GM23338 (cell line): ENCODE results near the gene PDE4B. TPM values are rescaled to one million over a fixed set of nuclear protein-coding genes. Genes with fewer than 3 reads are reported as not detected.

ENCODE experiments used
- ATAC-seq: fragments of 200-7000 bp; cut with Tn5 transposase; 3 replicates; pipeline ENCODE4 v1.9.1; 2020
- DNase-seq: peaks from one replicate; pipeline ENCODE4 v3.0.0-alpha.2; 2015; ENCODE audit warnings: low spot score
- H2AFZ ChIP-seq: fragments of 200-600 bp; sonication (generic); 2 replicates; pipeline ENCODE4 v1.8.0; 2016; ENCODE audit warnings: antibody characterized with exemption, mild to moderate bottlenecking, moderate library complexity
- H3F3A ChIP-seq: fragments of 200-600 bp; sonication (generic); replicated peaks from 2 replicates; pipeline ENCODE4 v1.8.0; 2017; ENCODE audit warnings: antibody characterized with exemption, mixed run types, low read depth
- H3K27ac ChIP-seq: fragments of 200-600 bp; sonication (generic); 2 replicates; pipeline ENCODE4 v1.6.1; 2016; ENCODE audit warnings: low read depth
- H3K27me3 ChIP-seq: fragments of 200-600 bp; sonication (generic); 2 replicates; pipeline ENCODE4 v1.8.0; 2016; ENCODE audit warnings: mild to moderate bottlenecking, mixed run types, moderate library complexity; ENCODE audit not compliant: insufficient read depth
- H3K36me3 ChIP-seq: fragments of 200-600 bp; sonication (generic); 2 replicates; pipeline ENCODE4 v1.8.0; 2016; ENCODE audit warnings: mild to moderate bottlenecking; ENCODE audit not compliant: insufficient read depth
- H3K4me1 ChIP-seq: fragments of 200-600 bp; sonication (generic); 2 replicates; pipeline ENCODE4 v1.8.0; 2016; ENCODE audit warnings: mild to moderate bottlenecking, moderate library complexity; ENCODE audit not compliant: insufficient read depth
- H3K4me2 ChIP-seq: fragments of 200-600 bp; sonication (generic); 2 replicates; pipeline ENCODE4 v1.7.1; 2017; ENCODE audit warnings: mixed run types
- H3K4me3 ChIP-seq: fragments of 200-600 bp; sonication (generic); 2 replicates; pipeline ENCODE4 v1.6.1; 2016; ENCODE audit warnings: mixed run types
- H3K79me2 ChIP-seq: fragments of 200-600 bp; sonication (generic); replicated peaks from 2 replicates; pipeline ENCODE4 v1.8.0; 2017; ENCODE audit warnings: mild to moderate bottlenecking; ENCODE audit not compliant: insufficient read depth
- H3K9me2 ChIP-seq: fragments of 200-600 bp; sonication (generic); 2 replicates; pipeline ENCODE4 v1.8.0; 2017; ENCODE audit not compliant: insufficient read depth
- H4K20me1 ChIP-seq: fragments of 200-600 bp; sonication (generic); replicated peaks from 2 replicates; pipeline ENCODE4 v1.8.0; 2017; ENCODE audit warnings: mild to moderate bottlenecking; ENCODE audit not compliant: insufficient read depth
- H3K27ac Mint-ChIP-seq: 2 replicates; pipeline ENCODE4 v1.8.0; 2020; ENCODE audit warnings: inconsistent platforms, mild to moderate bottlenecking, moderate library complexity, mixed read lengths
- H3K27me3 Mint-ChIP-seq: 3 replicates; pipeline ENCODE4 v1.8.0; 2022; ENCODE audit warnings: low read depth, mild to moderate bottlenecking, moderate library complexity, mixed read lengths, inconsistent platforms; ENCODE audit not compliant: insufficient read depth, poor library complexity
- H3K36me3 Mint-ChIP-seq: 3 replicates; pipeline ENCODE4 v1.8.0; 2021; ENCODE audit warnings: low read depth, mild to moderate bottlenecking, inconsistent platforms, moderate library complexity, mixed read lengths
- H3K4me1 Mint-ChIP-seq: 3 replicates; pipeline ENCODE4 v1.8.0; 2020; ENCODE audit warnings: mild to moderate bottlenecking, inconsistent platforms, mixed read lengths
- H3K4me3 Mint-ChIP-seq: 3 replicates; pipeline ENCODE4 v1.8.0; 2021; ENCODE audit warnings: moderate library complexity, mild to moderate bottlenecking, inconsistent platforms, mixed read lengths
- H3K9me3 Mint-ChIP-seq: 3 replicates; pipeline ENCODE4 v1.8.0; 2020; ENCODE audit warnings: moderate library complexity, mild to moderate bottlenecking, inconsistent platforms, mixed read lengths
- CREB1 ChIP-seq: fragments of 250-450 bp; sonication (Bioruptor Pico); IDR thresholded peaks from 2 replicates; pipeline ENCODE4 v1.5.0; 2020; ENCODE audit warnings: low read depth, mild to moderate bottlenecking, moderate library complexity
- CTCF ChIP-seq, 2 experiments: fragments of 200-600 bp in 1 of 2; sonication (generic) in 1 of 2; conservative IDR thresholded peaks; 2 replicates each; pipeline versions ENCODE4 v1.5.1 to v1.6.1; 2016 to 2017; ENCODE audit warnings: antibody characterized with exemption in 2 of 2, low read depth in 2 of 2, mild to moderate bottlenecking in 2 of 2, moderate library complexity in 1 of 2
- ETS1 ChIP-seq: IDR thresholded peaks from 2 replicates; pipeline ENCODE4 v1.6.1; 2016; ENCODE audit warnings: antibody characterized with exemption
- EZH2 ChIP-seq: fragments of 200-600 bp; sonication (generic); IDR thresholded peaks from one replicate; pipeline ENCODE4 v1.8.0; 2017; ENCODE audit warnings: antibody characterized with exemption, mild to moderate bottlenecking, low read depth; ENCODE audit not compliant: unreplicated experiment
- EZH2phosphoT487 ChIP-seq: fragments of 200-600 bp; sonication (generic); IDR thresholded peaks from one replicate; pipeline ENCODE4 v1.8.1; 2018; ENCODE audit warnings: antibody characterized with exemption; ENCODE audit not compliant: unreplicated experiment
- JUNB ChIP-seq: IDR thresholded peaks from one replicate; pipeline ENCODE4 v1.6.1; 2016; ENCODE audit warnings: antibody characterized with exemption; ENCODE audit not compliant: unreplicated experiment
- REST ChIP-seq: IDR thresholded peaks from one replicate; pipeline ENCODE4 v1.6.1; 2018; ENCODE audit warnings: antibody characterized with exemption; ENCODE audit not compliant: unreplicated experiment
- ZNF331 ChIP-seq: fragments of 250-450 bp; sonication (Bioruptor Pico); IDR thresholded peaks from 2 replicates; pipeline ENCODE4 v1.5.0; 2020; ENCODE audit warnings: low read depth, mild to moderate bottlenecking, moderate library complexity
- ZNF462 ChIP-seq: fragments of 250-450 bp; sonication (Bioruptor Pico); IDR thresholded peaks from 2 replicates; pipeline ENCODE4 v1.5.0; 2020; ENCODE audit warnings: mild to moderate bottlenecking, moderate library complexity
- polyA plus RNA-seq: library from polyadenylated mRNA; unstranded; fragments of >200 nt; fragmentation: Nextera tagmentation; extraction: Ambion mirVana; gene quantifications from 2 replicates; pipeline ENCODE4 v1.2.1, GENCODE V29; 2016
- total RNA-seq: library from RNA; depleted of rRNA; stranded (reverse); fragments of >200 nt; shearing (Covaris generic); gene quantifications from 2 replicates; pipeline ENCODE4 v1.2.3, GENCODE V29; 2014

PDE4B gene
- total and polyA plus RNA-seq, 2 experiments from 2014 or later: 14.0 to 25.6 TPM

- Mint-ChIP-seq H3K9me3 (no peaks in the 10 kb centered on the region), H3K27ac (no peak overlapping the region), H3K36me3 (peaks cover 51% of the 10 kb centered on the region), H3K4me3 (no peak overlapping the region), H3K27me3 (no peaks in the 10 kb centered on the region), H3K4me1 (no peaks in the 10 kb centered on the region)
- H3F3A ChIP-seq: no peaks in the 10 kb centered on the region
- H4K20me1 ChIP-seq: no peaks in the 10 kb centered on the region
- H3K36me3 ChIP-seq: peaks cover 75% of the 10 kb centered on the region
- ATAC-seq (no peak), DNase-seq (no peak)
- no peak overlapping the region for H3K27ac ChIP-seq
- no peak overlapping the region for H3K4me2 ChIP-seq
- no peak overlapping the region for H2AFZ ChIP-seq
- TF ChIP-seq ETS1 (no peak), CREB1 (CRISPR knock-in tag) (no peak), EZH2phosphoT487 (no peak), REST (no peak), JUNB (no peak), CTCF (conservative IDR thresholded peaks at IDR 0.05; ENCODE audit: low read depth in 2 of 2) (no peak), ZNF462 (no peak), ZNF331 (CRISPR knock-in tag) (no peak), EZH2 (no peak)
- no peak overlapping the region for H3K4me3 ChIP-seq
- peaks cover 5% of the 10 kb centered on the region for H3K79me2 ChIP-seq
- H3K9me2 ChIP-seq: no peaks in the 10 kb centered on the region
- H3K27me3 ChIP-seq: no peaks in the 10 kb centered on the region
- H3K4me1 ChIP-seq: no peaks in the 10 kb centered on the region
These were observed 572.1 kb downstream of the PDE4B start for GRCh38 chr1:66364578-66365391.
